ENCODE results near the gene XCL1.

- TF ChIP-seq POLR2AphosphoS5 (IDR thresholded peaks at IDR 0.05) (no peak), TAF1 (IDR thresholded peaks at IDR 0.05; ENCODE audit: low read depth) (no peak), RAD21 (conservative IDR thresholded peaks at IDR 0.05) (no peak), CTCF (IDR thresholded peaks at IDR 0.05; ENCODE audit: poor library complexity, severe bottlenecking) (no peak), EP300 (conservative IDR thresholded peaks at IDR 0.05; ENCODE audit: poor library complexity, severe bottlenecking) (no peak), EZH2 (IDR thresholded peaks at IDR 0.05; ENCODE audit: borderline replicate concordance, insufficient read depth, low read length, poor library complexity, severe bottlenecking) (no peak)
These were observed 8.8 kb downstream of the XCL1 start for GRCh38 chr1:168585191-168585590.

Measured in neural cell (in vitro differentiated cells).